ENCODE measurements around the gene GDAP1L1. TPM values are rescaled to one million over a fixed set of nuclear protein-coding genes. Genes with fewer than 3 reads are reported as not detected.
A peak's percentile ranks its signal among the peaks of the same experiment; 100 is the strongest.

Gene GDAP1L1
- total RNA-seq, 2 donors from 2014 or later: not detected

- Histone ChIP-seq H3K27me3 (no peaks in the 10 kb centered on the region), H3K4me3 (no peak overlapping the region), H3K9me3 (no peaks in the 10 kb centered on the region), H3K36me3 (replicated peaks in 1 of 2; ENCODE audit: insufficient read depth in 1 of 2, low read depth in 2 of 2) (no peaks in the 10 kb centered on the region), H3K27ac (no peak overlapping the region), H3K4me1 (no peaks in the 10 kb centered on the region)
- TF ChIP-seq POLR2A (IDR thresholded peaks at IDR 0.05): no peak
- TF ChIP-seq CTCF (IDR thresholded peaks at IDR 0.05): peak in 1 of 7 experiments; percentile 9
- intact Hi-C loops (cut with DNase I): no loop called here
- ATAC-seq (no peak), DNase-seq (peak in 2 of 4 donors; percentile 13 to 19)
- WGBS, 2 donors: 29 to 49% methylated on average over 25 to 30 of the region's 31 CpGs
Measured at GRCh38 chr20:44247586-44248409, 690 bp downstream of the GDAP1L1 start.

- WGBS, 2 donors: 57 to 67% methylated on average over 3 of the region's 3 CpGs
- H3K9me3 ChIP-seq: no peaks in the 10 kb centered on the region
- H3K27me3 ChIP-seq: no peaks in the 10 kb centered on the region
- H3K4me1 ChIP-seq: no peaks in the 10 kb centered on the region
- intact Hi-C loops (cut with DNase I): no loop called here
- H3K4me3 ChIP-seq: no peak overlapping the region
- H3K27ac ChIP-seq: no peak overlapping the region
- ATAC-seq: no peak
- H3K36me3 ChIP-seq (replicated peaks in 1 of 2; ENCODE audit: insufficient read depth in 1 of 2, low read depth in 2 of 2): no peaks in the 10 kb centered on the region
- no peak for DNase-seq
- TF ChIP-seq CTCF (IDR thresholded peaks at IDR 0.05): no peak
- TF ChIP-seq POLR2A (IDR thresholded peaks at IDR 0.05): no peak
Measured at GRCh38 chr20:44248410-44248759, 1.3 kb downstream of the GDAP1L1 start.

- no peaks in the 10 kb centered on the region for H3K27me3 ChIP-seq
- DNase-seq (no peak), ATAC-seq (no peak)
- no peaks in the 10 kb centered on the region for H3K4me1 ChIP-seq
- H3K36me3 ChIP-seq (replicated peaks in 1 of 2; ENCODE audit: insufficient read depth in 1 of 2, low read depth in 2 of 2): no peaks in the 10 kb centered on the region
- 67 to 70% methylated on average over 4 of the region's 4 CpGs for WGBS, 2 donors
- no peak overlapping the region for H3K4me3 ChIP-seq
- TF ChIP-seq CTCF (IDR thresholded peaks at IDR 0.05): no peak
- no peak for TF ChIP-seq POLR2A (IDR thresholded peaks at IDR 0.05)
- no peak overlapping the region for H3K27ac ChIP-seq
- intact Hi-C loops (cut with DNase I): no loop called here
- no peaks in the 10 kb centered on the region for H3K9me3 ChIP-seq
Measured at GRCh38 chr20:44251284-44251683, 4.2 kb downstream of the GDAP1L1 start.

GRCh38 chr20:44253528-44253927, 6.4 kb downstream of the GDAP1L1 start:
- WGBS, 2 donors: 59 to 67% methylated on average over 2 to 3 of the region's 3 CpGs
- H3K4me1 ChIP-seq: no peaks in the 10 kb centered on the region
- H3K9me3 ChIP-seq: no peaks in the 10 kb centered on the region
- TF ChIP-seq POLR2A (IDR thresholded peaks at IDR 0.05): no peak
- TF ChIP-seq CTCF (IDR thresholded peaks at IDR 0.05): no peak
- H3K4me3 ChIP-seq: no peak overlapping the region
- no peaks in the 10 kb centered on the region for H3K27me3 ChIP-seq
- no peak overlapping the region for H3K27ac ChIP-seq
- DNase-seq: peak in 2 of 4 donors; percentile 2 to 6
- ATAC-seq: no peak
- H3K36me3 ChIP-seq (replicated peaks in 1 of 2; ENCODE audit: insufficient read depth in 1 of 2, low read depth in 2 of 2): no peaks in the 10 kb centered on the region
- intact Hi-C loops (cut with DNase I): no loop called here

- H3K4me3 ChIP-seq: no peak overlapping the region
- H3K27ac ChIP-seq: no peak overlapping the region
- H3K27me3 ChIP-seq: no peaks in the 10 kb centered on the region
- 89 to 90% methylated on average over 8 of the region's 8 CpGs for WGBS, 2 donors
- ATAC-seq: no peak
- no peaks in the 10 kb centered on the region for H3K36me3 ChIP-seq (replicated peaks in 1 of 2; ENCODE audit: insufficient read depth in 1 of 2, low read depth in 2 of 2)
- DNase-seq: no peak
- no peaks in the 10 kb centered on the region for H3K4me1 ChIP-seq
- TF ChIP-seq CTCF (IDR thresholded peaks at IDR 0.05): no peak
- TF ChIP-seq POLR2A (IDR thresholded peaks at IDR 0.05): no peak
- intact Hi-C loops (cut with DNase I): no loop called here
- H3K9me3 ChIP-seq: no peaks in the 10 kb centered on the region
Measured at GRCh38 chr20:44254073-44254472, 7.0 kb downstream of the GDAP1L1 start.

All from body of pancreas (tissue), 4 donors.